ENCODE results near the gene HNRNPC.
"Not testable (repeated sequence)": the region's sequence is repeated elsewhere in the genome, so short reads cannot be mapped to it uniquely, and the experiment has no call there.

DNA sequence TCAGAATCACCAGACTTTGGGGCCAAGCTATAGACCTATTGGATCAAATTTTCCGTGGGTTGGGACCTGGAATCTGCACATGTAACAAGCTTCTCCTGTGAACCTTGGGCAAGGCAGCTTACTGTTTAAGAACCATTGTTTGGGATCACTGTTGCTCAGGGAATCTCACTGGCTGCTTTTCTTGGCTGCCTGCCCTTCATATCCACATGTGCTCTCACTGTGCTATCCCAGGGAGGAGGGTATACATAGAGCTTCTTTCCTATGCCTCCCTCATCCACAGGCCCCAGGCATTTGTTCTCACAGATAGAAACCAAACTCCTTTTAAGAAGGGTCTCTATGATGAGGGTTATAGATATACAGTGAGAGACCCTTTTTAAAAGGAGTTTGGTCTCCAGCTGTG, 103.6 kb downstream of the HNRNPC start:
- TF ChIP-seq, protein P1, sequence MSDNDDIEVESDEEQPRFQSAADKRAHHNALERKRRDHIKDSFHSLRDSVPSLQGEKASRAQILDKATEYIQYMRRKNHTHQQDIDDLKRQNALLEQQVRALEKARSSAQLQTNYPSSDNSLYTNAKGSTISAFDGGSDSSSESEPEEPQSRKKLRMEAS (IDR thresholded peaks at IDR 0.05; ENCODE audit: low read depth, low read length): not testable (repeated sequence)
- TF ChIP-seq, protein P2, sequence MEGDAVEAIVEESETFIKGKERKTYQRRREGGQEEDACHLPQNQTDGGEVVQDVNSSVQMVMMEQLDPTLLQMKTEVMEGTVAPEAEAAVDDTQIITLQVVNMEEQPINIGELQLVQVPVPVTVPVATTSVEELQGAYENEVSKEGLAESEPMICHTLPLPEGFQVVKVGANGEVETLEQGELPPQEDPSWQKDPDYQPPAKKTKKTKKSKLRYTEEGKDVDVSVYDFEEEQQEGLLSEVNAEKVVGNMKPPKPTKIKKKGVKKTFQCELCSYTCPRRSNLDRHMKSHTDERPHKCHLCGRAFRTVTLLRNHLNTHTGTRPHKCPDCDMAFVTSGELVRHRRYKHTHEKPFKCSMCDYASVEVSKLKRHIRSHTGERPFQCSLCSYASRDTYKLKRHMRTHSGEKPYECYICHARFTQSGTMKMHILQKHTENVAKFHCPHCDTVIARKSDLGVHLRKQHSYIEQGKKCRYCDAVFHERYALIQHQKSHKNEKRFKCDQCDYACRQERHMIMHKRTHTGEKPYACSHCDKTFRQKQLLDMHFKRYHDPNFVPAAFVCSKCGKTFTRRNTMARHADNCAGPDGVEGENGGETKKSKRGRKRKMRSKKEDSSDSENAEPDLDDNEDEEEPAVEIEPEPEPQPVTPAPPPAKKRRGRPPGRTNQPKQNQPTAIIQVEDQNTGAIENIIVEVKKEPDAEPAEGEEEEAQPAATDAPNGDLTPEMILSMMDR (IDR thresholded peaks at IDR 0.05; ENCODE audit: low read depth, low read length): not testable (repeated sequence)
- TF ChIP-seq POLR2A (IDR thresholded peaks at IDR 0.05; ENCODE audit: extremely low read depth, insufficient read length); MYC (IDR thresholded peaks at IDR 0.05; ENCODE audit: low read depth, low read length): not testable (repeated sequence)
